ENCODE results near the gene SH3TC1.

Gene SH3TC1

DNA sequence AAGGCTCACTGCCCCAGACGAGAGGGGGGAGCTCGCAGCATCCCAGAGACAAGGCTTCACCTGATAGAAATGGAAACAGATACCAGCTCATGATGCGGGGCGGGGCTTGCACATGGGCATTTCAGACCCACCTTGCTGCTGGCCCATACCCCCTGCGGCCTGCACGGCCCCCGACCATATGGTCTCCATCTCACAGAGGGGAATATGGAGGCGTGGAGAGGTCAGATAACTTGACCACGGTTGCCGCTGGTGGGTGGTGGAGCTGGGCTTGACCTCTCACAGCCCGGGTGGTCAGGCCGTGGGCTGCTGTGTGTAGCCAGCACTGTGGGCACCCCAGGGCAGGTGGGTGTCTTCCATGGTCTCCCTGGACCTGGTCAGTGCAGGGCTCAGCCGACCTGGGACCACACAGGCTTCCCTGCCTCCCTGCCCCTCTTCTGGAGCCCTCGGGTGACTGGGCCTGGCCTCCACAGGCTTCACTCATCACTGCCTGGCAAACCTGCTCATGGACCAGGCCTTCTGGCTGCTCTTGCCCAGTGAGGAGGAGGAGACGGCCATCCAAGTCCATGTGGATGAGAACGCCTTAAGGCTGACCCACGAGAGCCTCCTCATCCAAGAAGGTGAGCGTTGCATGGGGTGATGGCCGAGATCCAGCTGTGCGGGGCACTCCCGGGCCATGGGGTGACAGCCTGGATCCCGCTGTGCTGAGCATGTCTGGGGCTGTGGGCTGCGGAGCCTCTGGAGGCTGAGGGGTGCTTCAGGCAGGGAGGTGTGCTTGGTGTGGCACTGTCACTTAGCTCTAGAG is 16.8 kb downstream of the SH3TC1 start:
- DNase-seq (ENCODE audit: low read depth in 1 of 2, low spot score in 1 of 2) = no peak
- H3K27ac ChIP-seq (replicated peaks) = no peak overlapping the region
- no peaks in the 10 kb centered on the region for H3K27me3 ChIP-seq (ENCODE audit: insufficient read depth, poor library complexity, severe bottlenecking)
- no peak overlapping the region for H3K4me3 ChIP-seq (replicated peaks; ENCODE audit: insufficient read depth, low read length)
- TF ChIP-seq, protein P1, sequence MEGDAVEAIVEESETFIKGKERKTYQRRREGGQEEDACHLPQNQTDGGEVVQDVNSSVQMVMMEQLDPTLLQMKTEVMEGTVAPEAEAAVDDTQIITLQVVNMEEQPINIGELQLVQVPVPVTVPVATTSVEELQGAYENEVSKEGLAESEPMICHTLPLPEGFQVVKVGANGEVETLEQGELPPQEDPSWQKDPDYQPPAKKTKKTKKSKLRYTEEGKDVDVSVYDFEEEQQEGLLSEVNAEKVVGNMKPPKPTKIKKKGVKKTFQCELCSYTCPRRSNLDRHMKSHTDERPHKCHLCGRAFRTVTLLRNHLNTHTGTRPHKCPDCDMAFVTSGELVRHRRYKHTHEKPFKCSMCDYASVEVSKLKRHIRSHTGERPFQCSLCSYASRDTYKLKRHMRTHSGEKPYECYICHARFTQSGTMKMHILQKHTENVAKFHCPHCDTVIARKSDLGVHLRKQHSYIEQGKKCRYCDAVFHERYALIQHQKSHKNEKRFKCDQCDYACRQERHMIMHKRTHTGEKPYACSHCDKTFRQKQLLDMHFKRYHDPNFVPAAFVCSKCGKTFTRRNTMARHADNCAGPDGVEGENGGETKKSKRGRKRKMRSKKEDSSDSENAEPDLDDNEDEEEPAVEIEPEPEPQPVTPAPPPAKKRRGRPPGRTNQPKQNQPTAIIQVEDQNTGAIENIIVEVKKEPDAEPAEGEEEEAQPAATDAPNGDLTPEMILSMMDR (IDR thresholded peaks at IDR 0.05; ENCODE audit: insufficient read depth, low read length) = no peak
- no peak for TF ChIP-seq SPI1 (IDR thresholded peaks at IDR 0.05; ENCODE audit: borderline replicate concordance, low read depth)
- TF ChIP-seq POLR2AphosphoS5 (IDR thresholded peaks at IDR 0.05; ENCODE audit: low read depth) = no peak
- TF ChIP-seq GABPA (IDR thresholded peaks at IDR 0.05; ENCODE audit: low read depth) = no peak
- TF ChIP-seq, protein P2, sequence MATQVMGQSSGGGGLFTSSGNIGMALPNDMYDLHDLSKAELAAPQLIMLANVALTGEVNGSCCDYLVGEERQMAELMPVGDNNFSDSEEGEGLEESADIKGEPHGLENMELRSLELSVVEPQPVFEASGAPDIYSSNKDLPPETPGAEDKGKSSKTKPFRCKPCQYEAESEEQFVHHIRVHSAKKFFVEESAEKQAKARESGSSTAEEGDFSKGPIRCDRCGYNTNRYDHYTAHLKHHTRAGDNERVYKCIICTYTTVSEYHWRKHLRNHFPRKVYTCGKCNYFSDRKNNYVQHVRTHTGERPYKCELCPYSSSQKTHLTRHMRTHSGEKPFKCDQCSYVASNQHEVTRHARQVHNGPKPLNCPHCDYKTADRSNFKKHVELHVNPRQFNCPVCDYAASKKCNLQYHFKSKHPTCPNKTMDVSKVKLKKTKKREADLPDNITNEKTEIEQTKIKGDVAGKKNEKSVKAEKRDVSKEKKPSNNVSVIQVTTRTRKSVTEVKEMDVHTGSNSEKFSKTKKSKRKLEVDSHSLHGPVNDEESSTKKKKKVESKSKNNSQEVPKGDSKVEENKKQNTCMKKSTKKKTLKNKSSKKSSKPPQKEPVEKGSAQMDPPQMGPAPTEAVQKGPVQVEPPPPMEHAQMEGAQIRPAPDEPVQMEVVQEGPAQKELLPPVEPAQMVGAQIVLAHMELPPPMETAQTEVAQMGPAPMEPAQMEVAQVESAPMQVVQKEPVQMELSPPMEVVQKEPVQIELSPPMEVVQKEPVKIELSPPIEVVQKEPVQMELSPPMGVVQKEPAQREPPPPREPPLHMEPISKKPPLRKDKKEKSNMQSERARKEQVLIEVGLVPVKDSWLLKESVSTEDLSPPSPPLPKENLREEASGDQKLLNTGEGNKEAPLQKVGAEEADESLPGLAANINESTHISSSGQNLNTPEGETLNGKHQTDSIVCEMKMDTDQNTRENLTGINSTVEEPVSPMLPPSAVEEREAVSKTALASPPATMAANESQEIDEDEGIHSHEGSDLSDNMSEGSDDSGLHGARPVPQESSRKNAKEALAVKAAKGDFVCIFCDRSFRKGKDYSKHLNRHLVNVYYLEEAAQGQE (IDR thresholded peaks at IDR 0.05; ENCODE audit: insufficient replicate concordance, low read depth) = no peak

DNA sequence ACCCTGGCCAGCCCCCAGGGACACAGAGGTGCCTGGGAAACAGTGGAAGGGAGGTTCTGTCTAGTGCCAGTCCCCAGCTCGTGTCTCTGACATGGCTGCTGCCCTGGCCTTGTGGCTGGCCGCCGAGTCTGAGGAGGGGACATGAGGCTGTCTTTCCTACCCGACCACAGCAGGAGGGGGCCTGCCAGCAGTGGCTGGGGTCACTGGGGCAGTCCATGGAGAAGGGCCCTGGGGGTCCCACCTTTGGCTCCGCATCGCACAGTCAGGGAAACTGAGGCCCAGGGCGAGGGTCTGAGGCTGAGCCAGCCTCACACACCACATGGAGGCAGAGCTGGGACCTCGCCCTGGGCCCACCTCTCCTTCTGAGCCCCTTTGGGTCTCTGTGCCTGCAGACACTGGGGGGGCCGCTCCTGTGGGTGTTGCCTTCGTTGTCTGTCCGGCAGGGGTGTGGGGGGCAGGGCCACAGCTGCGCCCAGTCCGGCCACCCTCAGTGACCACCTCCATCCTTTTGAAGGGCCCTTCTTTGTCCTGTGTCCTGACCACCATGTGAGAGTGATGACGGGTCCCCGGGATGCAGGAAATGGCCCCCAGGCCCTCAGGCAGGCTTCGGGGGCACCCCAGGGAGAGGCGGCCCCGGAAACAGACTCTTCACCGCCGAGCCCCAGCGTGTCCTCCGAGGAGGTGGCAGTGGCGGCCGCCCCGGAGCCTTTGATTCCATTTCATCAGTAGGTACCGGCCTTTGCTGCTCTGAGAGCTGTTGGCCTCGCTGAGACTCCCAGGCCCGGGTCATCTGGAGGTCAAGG is 17.6 kb downstream of the SH3TC1 start:
- no peak overlapping the region for H3K4me3 ChIP-seq (replicated peaks; ENCODE audit: insufficient read depth, low read length)
- H3K27ac ChIP-seq (replicated peaks) = no peak overlapping the region
- no peak for TF ChIP-seq POLR2AphosphoS5 (IDR thresholded peaks at IDR 0.05; ENCODE audit: low read depth)
- TF ChIP-seq, protein P1 (IDR thresholded peaks at IDR 0.05; ENCODE audit: insufficient read depth, low read length) = no peak
- TF ChIP-seq, protein P2 (IDR thresholded peaks at IDR 0.05; ENCODE audit: insufficient replicate concordance, low read depth) = no peak
- no peak for TF ChIP-seq SPI1 (IDR thresholded peaks at IDR 0.05; ENCODE audit: borderline replicate concordance, low read depth)
- no peak for TF ChIP-seq GABPA (IDR thresholded peaks at IDR 0.05; ENCODE audit: low read depth)
- no peaks in the 10 kb centered on the region for H3K27me3 ChIP-seq (ENCODE audit: insufficient read depth, poor library complexity, severe bottlenecking)
- DNase-seq (ENCODE audit: low read depth in 1 of 2, low spot score in 1 of 2) = no peak

DNA sequence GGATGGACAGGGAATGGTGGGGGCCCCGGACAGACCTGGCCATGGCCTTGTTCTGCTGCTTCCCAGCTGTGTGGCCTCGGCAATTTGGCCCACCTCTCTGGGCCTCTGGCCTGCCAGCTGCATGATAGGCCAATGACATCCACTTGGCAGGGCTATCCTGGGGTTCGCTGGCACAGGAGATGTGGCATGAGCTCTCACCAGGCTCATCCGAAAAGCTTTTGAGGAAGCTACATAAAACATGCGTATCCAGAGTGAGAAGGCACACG is 18.1 kb downstream of the SH3TC1 start:
- no peak for DNase-seq (ENCODE audit: low read depth in 1 of 2, low spot score in 1 of 2)
- no peak for TF ChIP-seq SPI1 (IDR thresholded peaks at IDR 0.05; ENCODE audit: borderline replicate concordance, low read depth)
- TF ChIP-seq, protein P1 (IDR thresholded peaks at IDR 0.05; ENCODE audit: insufficient read depth, low read length) = no peak
- TF ChIP-seq POLR2AphosphoS5 (IDR thresholded peaks at IDR 0.05; ENCODE audit: low read depth) = no peak
- H3K27ac ChIP-seq (replicated peaks) = no peak overlapping the region
- no peaks in the 10 kb centered on the region for H3K27me3 ChIP-seq (ENCODE audit: insufficient read depth, poor library complexity, severe bottlenecking)
- no peak overlapping the region for H3K4me3 ChIP-seq (replicated peaks; ENCODE audit: insufficient read depth, low read length)
